Activated T-cell treated with anti-CD3 and anti-CD28 coated beads for 1 hour (primary cell): ENCODE data around the gene TMEM239.
"Not testable (repeated sequence)": the region's sequence is repeated elsewhere in the genome, so short reads cannot be mapped to it uniquely, and the experiment has no call there.

Experiments
- DNase-seq: peaks from one replicate; pipeline ENCODE4 v3.0.0-alpha.2; 2020; ENCODE audit warnings: low read depth

TMEM239 gene

DNA sequence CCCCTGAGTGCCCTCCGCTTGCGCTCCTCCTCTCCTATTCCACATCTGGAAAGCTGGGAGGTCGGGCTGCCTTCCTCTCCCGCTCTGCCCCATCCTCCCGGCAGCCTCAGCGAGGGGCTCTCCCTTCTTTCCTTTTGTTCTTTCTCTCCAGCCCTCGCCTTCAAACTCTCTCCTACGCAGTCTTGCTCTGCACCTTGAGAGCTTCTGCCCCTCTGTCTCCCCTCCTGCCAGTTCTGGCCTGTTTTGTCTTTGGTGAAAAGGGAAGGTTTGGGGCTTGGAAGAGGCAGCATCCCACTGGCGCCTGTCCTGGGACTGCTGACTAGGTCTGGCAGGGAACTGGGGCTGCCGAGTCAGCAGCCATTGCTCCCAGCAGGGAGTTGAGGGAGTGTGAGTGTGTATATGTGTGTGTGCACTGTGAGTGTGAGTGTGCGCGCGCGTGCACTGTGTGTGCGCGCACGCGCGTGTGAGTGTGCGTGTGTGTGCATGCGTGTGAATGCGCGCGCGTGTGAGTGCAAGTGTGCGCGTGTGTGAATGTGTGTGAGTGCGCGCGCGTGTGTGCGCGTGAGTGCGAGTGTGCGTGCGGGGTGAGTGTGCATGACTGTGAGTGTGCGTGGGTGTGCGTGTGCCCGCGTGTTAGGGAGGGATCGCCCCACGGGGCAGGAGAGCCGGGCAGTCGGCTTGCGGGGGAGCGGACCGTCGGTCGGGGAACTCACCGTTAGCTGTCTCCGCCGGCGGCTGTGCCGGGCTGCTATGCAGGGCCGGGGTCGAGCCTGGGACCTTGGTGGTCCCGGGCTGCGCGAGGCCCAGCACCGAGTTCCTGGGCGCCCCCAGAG, 16.3 kb upstream of the TMEM239 start:
- no peak for DNase-seq

- DNase-seq: no peak
Observed at GRCh38 chr20:2800521-2801285, 15.5 kb upstream of the TMEM239 start, which contains the start of gene CPXM1. TSS of gene CPXM1 (minus strand) at chr20:2800627. CDS start at chr20:2800572, 55 bp downstream.

- DNase-seq: no peak
Observed at GRCh38 chr20:2801286-2801728, 14.9 kb upstream of the TMEM239 start.

DNA sequence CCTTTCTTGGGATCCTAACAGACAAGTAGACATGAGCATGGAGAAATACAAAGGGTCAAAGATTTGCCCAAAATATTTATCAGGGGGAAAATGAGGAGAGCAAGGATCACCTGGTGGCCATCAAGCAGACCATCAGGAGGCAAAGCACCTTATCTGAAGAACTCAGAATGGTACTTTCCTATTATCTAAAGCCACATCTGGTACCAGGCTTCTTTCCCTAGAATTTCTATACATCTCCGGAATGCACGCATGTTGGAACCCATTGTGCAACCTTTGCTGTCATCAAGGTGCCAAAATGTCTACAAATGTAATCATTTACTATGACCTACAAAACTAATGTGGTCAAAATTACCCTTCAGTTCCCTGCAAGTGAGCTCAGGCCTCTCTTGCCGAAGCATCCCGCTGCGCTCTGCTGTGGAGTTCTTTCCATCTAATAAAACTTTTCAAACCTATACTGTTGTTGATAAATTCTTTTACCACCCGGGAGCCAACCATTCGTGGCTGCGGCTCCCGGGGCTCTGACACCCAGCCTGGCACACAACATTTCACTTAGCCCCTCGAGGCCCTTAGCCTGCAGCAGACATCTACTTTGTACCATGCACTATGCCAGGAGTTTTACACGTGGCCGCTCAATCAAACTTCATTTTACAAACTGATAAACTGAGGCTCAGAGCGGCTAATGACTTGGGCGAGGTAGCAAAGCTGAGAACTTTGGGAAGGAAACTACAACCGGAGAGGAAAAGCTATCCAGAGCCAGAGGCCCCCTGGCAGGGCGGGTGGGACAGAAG, 11.9 kb upstream of the TMEM239 start:
- DNase-seq: no peak

DNA sequence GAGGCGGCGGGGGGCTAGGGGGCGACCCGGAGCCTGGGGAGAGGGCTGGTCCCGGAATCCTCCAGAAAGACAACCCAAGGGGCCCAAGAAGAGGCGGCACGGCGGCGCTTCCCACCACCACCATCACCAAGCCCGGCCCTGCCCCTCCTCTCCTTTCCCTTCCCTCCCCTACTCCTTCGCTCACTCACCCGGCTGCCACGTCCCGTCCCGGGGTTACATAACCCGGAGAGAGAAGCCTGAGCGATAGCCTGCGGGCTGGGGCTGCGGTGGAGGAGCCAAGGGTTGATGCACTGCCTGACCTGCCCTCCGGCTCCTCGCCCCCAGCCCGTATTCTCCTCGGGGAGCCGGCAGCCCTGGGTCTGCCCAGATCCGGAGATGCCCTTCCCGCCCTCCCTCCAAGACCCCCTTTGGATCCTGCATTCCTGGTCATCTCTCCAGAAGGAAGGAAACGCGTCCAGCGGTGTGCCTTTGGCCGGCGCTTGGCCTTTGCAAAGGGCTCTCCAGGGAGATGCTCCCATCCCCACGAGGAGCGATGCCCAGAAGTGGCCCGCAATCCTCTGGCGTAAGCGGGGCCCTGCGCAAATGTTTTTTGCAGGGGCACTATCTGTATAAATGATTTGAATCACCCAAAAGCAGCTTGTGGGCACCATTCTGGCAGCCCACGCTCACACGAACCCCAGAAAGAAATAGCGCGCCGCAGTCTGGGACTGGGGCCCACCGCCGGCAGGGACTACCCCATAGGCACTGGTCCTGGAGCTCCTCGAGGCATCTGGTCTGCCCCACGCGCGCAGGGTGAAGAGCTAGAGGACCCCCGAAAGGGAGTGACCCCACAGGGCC, 11.1 kb upstream of the TMEM239 start:
- no peak for DNase-seq

- DNase-seq: no peak
Observed at GRCh38 chr20:2805689-2806350, 10.3 kb upstream of the TMEM239 start.

- no peak for DNase-seq
Observed at GRCh38 chr20:2806351-2806701, 9.8 kb upstream of the TMEM239 start.

DNA sequence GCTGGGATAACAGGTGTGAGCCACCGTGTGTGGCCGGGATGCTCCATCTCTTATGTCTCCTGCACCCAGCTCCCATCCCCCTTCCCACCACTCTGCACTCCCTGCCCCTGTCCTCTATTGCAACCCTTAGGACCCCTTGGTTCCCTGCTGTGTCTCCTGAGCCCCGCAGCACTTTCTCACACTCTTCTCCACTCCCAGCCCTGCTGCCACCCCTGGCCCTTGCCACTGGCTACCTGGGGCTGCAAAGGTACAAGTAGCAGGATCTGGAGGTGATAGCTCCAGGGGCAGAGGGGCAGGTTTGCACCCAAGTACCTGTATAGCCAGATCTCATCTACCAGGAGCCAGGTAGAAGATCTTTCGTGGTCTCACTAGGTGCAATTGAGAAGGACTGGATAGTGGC, 9.1 kb upstream of the TMEM239 start:
- DNase-seq: no peak

GRCh38 chr20:2807929-2808328, 8.2 kb upstream of the TMEM239 start:
- not testable (repeated sequence) for DNase-seq

DNA sequence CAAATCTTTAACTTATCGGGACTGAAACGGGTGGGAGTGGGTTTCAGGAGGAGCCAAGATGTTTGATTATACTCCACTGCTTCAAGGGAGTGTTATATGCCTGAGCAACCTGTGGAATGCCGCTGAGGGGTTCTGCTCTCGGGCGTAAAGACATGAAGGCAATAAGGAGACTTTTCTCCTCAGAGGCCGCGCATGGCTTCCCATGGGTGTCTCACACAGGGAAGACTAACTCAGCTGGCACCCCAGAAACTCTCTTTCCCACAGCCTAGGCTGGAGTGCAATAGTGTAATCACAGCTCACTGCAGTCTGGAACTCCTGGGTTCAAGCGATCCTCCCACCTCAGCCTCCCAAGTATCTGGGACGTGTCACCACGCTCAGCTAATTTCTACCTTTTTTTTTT, 6.5 kb upstream of the TMEM239 start:
- no peak for DNase-seq

GRCh38 chr20:2812189-2812588, 4.0 kb upstream of the TMEM239 start:
- DNase-seq: no peak

GRCh38 chr20:2814076-2814475, 2.1 kb upstream of the TMEM239 start:
- no peak for DNase-seq

- DNase-seq: no peak
Observed at GRCh38 chr20:2814587-2815051, 1.5 kb upstream of the TMEM239 start, which contains the start of gene C20orf141. TSS of gene C20orf141 (plus strand) at chr20:2814987. CDS start at chr20:2815185, 198 bp downstream.

DNA sequence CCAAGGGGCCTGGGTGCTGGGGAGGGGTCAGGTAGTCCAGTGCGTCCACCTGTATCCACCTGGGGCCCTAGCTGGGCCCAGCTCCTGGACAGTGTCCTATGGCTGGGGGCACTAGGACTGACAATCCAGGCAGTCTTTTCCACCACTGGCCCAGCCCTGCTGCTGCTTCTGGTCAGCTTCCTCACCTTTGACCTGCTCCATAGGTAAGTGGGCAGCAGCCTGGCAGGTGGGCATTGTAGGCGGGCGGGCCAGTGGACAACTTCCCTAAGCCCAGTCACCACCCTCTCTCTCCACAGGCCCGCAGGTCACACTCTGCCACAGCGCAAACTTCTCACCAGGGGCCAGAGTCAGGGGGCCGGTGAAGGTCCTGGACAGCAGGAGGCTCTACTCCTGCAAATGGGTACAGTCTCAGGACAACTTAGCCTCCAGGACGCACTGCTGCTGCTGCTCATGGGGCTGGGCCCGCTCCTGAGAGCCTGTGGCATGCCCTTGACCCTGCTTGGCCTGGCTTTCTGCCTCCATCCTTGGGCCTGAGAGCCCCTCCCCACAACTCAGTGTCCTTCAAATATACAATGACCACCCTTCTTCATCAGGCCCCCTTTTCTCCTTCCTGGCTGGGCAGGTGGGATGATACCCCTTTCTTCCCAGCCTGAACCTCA, 793 bp upstream of the TMEM239 start:
- no peak for DNase-seq

DNA sequence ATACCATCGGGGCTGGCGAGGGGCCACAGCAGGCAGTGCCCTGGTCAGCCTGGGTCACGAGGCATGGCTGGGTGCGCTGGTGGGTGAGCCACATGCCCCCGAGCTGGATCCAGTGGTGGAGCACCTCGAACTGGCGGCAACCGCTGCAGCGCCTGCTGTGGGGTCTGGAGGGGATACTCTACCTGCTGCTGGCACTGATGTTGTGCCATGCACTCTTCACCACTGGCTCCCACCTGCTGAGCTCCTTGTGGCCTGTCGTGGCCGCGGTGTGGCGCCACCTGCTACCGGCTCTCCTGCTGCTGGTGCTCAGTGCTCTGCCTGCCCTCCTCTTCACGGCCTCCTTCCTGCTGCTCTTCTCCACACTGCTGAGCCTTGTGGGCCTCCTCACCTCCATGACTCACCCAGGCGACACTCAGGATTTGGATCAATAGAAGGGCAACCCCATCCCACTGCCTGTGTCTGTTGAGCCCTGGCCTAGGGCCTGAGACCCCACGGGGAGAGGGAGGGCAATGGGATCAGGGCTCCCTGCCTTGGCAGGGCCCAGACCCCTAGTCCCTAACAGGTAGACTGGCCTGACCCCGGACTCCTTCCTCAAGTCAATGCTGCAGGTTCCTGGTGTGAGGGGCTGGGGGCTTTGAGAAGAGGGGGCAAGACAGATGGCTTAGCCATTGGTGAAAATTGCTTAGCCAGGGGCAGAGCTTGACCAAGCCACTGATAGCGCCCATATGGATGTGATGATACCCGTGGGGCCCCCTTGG, 598 bp downstream of the TMEM239 start:
- DNase-seq: no peak

- no peak for DNase-seq
Observed at GRCh38 chr20:2817341-2817726, 1.2 kb downstream of the TMEM239 start.

DNA sequence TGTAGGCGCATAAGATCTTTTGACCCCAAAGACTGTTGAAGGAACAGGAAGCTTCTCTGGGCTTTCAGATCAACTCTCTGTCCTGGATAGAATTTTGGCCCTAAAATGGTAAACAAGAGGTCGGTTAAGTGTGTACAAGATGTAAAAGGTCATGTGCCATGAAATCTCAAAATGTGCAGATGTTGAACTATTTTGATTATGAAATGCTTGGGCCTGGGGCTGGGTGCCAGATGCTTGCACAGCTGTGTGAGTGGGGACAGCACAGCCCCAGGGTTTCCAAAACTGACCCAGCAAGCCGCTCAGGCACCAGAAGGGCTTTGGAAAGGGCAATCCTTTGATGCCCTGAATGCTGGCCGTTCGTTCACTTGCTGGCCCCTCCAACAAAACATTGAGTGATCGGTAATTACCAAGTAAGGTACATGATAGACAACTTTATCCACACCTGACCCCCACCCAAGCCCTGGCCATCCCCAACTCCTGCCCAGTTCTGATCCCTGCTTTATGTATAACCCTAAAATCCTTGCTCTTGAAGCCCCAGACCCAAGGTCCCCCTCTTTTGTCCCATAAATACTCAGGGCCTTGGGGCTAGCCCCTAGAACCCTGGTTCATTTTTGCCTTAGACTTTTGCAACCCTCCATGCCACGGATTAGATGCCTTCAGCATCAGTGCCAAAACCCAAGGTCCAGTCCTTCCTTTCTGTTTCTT, 1.9 kb downstream of the TMEM239 start:
- DNase-seq: no peak

- DNase-seq: no peak
Observed at GRCh38 chr20:2820084-2820895, 4.1 kb downstream of the TMEM239 start.
